Upper lobe of left lung (tissue), 6 donors: ENCODE results near the gene SPCS3. TPM values are rescaled to one million over a fixed set of nuclear protein-coding genes. Genes with fewer than 3 reads are reported as not detected.
A peak's percentile ranks its signal among the peaks of the same experiment; 100 is the strongest.
"Not testable (repeated sequence)": the region's sequence is repeated elsewhere in the genome, so short reads cannot be mapped to it uniquely, and the experiment has no call there.

Source experiments
- ATAC-seq, 2 donors: fragments of 200-7000 bp; cut with Tn5 transposase; one replicate each; pipeline ENCODE4 v1.9.1; 2022; ENCODE audit warnings: mild to moderate bottlenecking in 2 of 2, moderate library complexity in 2 of 2; ENCODE audit not compliant: low FRiP score in 2 of 2
- DNase-seq, 2 donors: peaks; one replicate each; pipeline ENCODE4 v3.0.0-alpha.2; 2019 to 2020
- H3K27ac ChIP-seq, 4 donors: fragments of 200-600 bp; sonication (generic); one replicate each; pipeline ENCODE4 v1.5.1; 2016 to 2019
- H3K27me3 ChIP-seq, 4 donors: fragments of 200-600 bp; sonication (generic); one replicate each; pipeline ENCODE4 v1.5.1; 2017 to 2019
- H3K36me3 ChIP-seq, 4 donors: fragments of 200-600 bp; sonication (generic); one replicate each; pipeline ENCODE4 v1.5.1; 2016 to 2019
- H3K4me1 ChIP-seq, 4 donors: fragments of 200-600 bp; sonication (generic); one replicate each; pipeline ENCODE4 v1.5.1; 2018 to 2019
- H3K4me3 ChIP-seq, 4 donors: fragments of 200-600 bp; sonication (generic); one replicate each; pipeline ENCODE4 v1.5.1; 2017 to 2019; ENCODE audit warnings: mild to moderate bottlenecking in 2 of 4, moderate library complexity in 1 of 4
- H3K9me3 ChIP-seq, 4 donors: fragments of 200-600 bp; sonication (generic); one replicate each; pipeline ENCODE4 v1.5.1; 2018 to 2019
- CTCF ChIP-seq, 6 experiments: fragments of 450-650 bp in 4 of 6; fragments of 200-600 bp in 2 of 6; sonication (generic) in 2 of 6; IDR thresholded peaks; one replicate each; pipeline ENCODE4 v1.5.1; 2016 to 2019; ENCODE audit warnings: antibody characterized with exemption in 6 of 6
- EP300 ChIP-seq, 4 donors: sonication (generic); formaldehyde crosslinking; IDR thresholded peaks; one replicate each; pipeline ENCODE4 v1.5.1; 2017; ENCODE audit warnings: antibody characterized with exemption in 4 of 4, control low read depth in 2 of 4
- POLR2A ChIP-seq, 4 donors: fragments of 450-650 bp; IDR thresholded peaks; one replicate each; pipeline ENCODE4 v1.5.1; 2016 to 2017; ENCODE audit warnings: antibody characterized with exemption in 4 of 4, mild to moderate bottlenecking in 2 of 4
- POLR2AphosphoS5 ChIP-seq, 2 donors: sonication (generic); formaldehyde crosslinking; IDR thresholded peaks; one replicate each; pipeline ENCODE4 v1.5.1; 2017; ENCODE audit warnings: antibody characterized with exemption in 2 of 2
- WGBS, 2 donors: methylation state at CpG; one replicate each; pipeline ENCODE4 v1.1.5; 2017 to 2018; 5-methylcytosine and 5-hydroxymethylcytosine counted together
- total RNA-seq, 6 donors: library from RNA; depleted of rRNA in 4 of 6; stranded (reverse); fragments of >200 nt in 4 of 6; gene quantifications; one replicate each; pipeline versions ENCODE4 v1.1.0 to v1.2.1, GENCODE V29; 2016 to 2021
- donor health status: DM: no; HTN: no; CAD: no; lungs with moderate emphysema.
- donor health status: DM: no; HTN: yes; CAD: no; lungs with severe emphysema.

The SPCS3 gene
- total RNA-seq, 6 donors from 2014 or later = 47.1 to 157 (median 90.3) TPM

- TF ChIP-seq CTCF (IDR thresholded peaks at IDR 0.05) = peak in 4 of 6 experiments; percentile 9 to 36 (median 23)
- TF ChIP-seq POLR2AphosphoS5 (IDR thresholded peaks at IDR 0.05) = no peak
- ATAC-seq = peak; percentile 61 to 75
- H3K36me3 ChIP-seq = no peaks in the 10 kb centered on the region
- H3K27me3 ChIP-seq = no peaks in the 10 kb centered on the region
- H3K4me3 ChIP-seq = no peak overlapping the region
- no peak overlapping the region for H3K27ac ChIP-seq
- no peak for DNase-seq
- H3K4me1 ChIP-seq = no peaks in the 10 kb centered on the region
- H3K9me3 ChIP-seq = peaks cover 3 to 20% (median 9%) of the 10 kb centered on the region in 4 donors
- WGBS, 2 donors = 43 to 48% methylated on average over 8 of the region's 8 CpGs
Measured at GRCh38 chr4:176340871-176341685, 21.3 kb downstream of the SPCS3 start.

- TF ChIP-seq CTCF (IDR thresholded peaks at IDR 0.05) = no peak
- no peak for TF ChIP-seq EP300 (IDR thresholded peaks at IDR 0.05)
- Histone ChIP-seq H3K4me3 (no peak overlapping the region), H3K4me1 (no peaks in the 10 kb centered on the region), H3K27ac (no peak overlapping the region), H3K27me3 (no peaks in the 10 kb centered on the region), H3K36me3 (no peaks in the 10 kb centered on the region), H3K9me3 (peaks cover 3 to 20% (median 9%) of the 10 kb centered on the region in 4 donors)
- 75 to 92% methylated on average over 5 to 7 of the region's 7 CpGs for WGBS, 2 donors
- DNase-seq (peak in 1 of 2 donors; percentile 18), ATAC-seq (peak in 1 of 2 donors; percentile 40)
Measured at GRCh38 chr4:176342384-176342783, 22.6 kb downstream of the SPCS3 start.

- H3K9me3 ChIP-seq = peaks cover 3 to 20% (median 9%) of the 10 kb centered on the region in 4 donors
- TF ChIP-seq POLR2A (IDR thresholded peaks at IDR 0.05) (no peak), CTCF (IDR thresholded peaks at IDR 0.05) (no peak), POLR2AphosphoS5 (IDR thresholded peaks at IDR 0.05) (no peak), EP300 (IDR thresholded peaks at IDR 0.05) (no peak)
- H3K4me1 ChIP-seq = no peaks in the 10 kb centered on the region
- H3K27ac ChIP-seq = no peak overlapping the region
- ATAC-seq (peak in 1 of 2 donors; percentile 26), DNase-seq (peak in 1 of 2 donors; percentile 6)
- H3K27me3 ChIP-seq = no peaks in the 10 kb centered on the region
- H3K4me3 ChIP-seq = no peak overlapping the region
- 100% methylated on average over 2 of the region's 2 CpGs; no CpG with 5 or more reads in 1 of the 2 donors for WGBS, 2 donors
- no peaks in the 10 kb centered on the region for H3K36me3 ChIP-seq
Measured at GRCh38 chr4:176343286-176343685, 23.5 kb downstream of the SPCS3 start.

GRCh38 chr4:176345346-176345745 is 25.6 kb downstream of the SPCS3 start:
- DNase-seq, H3K27ac ChIP-seq, H3K36me3 ChIP-seq, H3K27me3 ChIP-seq, H3K4me1 ChIP-seq, ATAC-seq: not testable (repeated sequence)
- 45 to 52% methylated on average over 7 of the region's 7 CpGs for WGBS, 2 donors
- peaks cover 3 to 20% (median 9%) of the 10 kb centered on the region in 4 donors for H3K9me3 ChIP-seq
- H3K4me3 ChIP-seq = peak overlapping the region in 2 of 4 donors; percentile 22 to 29

- H3K36me3 ChIP-seq, H3K4me1 ChIP-seq, ATAC-seq, H3K4me3 ChIP-seq, H3K27ac ChIP-seq, H3K27me3 ChIP-seq, DNase-seq: not testable (repeated sequence)
- peaks cover 3 to 20% (median 9%) of the 10 kb centered on the region in 4 donors for H3K9me3 ChIP-seq
- 48 to 65% methylated on average over 2 of the region's 2 CpGs for WGBS, 2 donors
Measured at GRCh38 chr4:176346836-176347235, 27.1 kb downstream of the SPCS3 start.

GRCh38 chr4:176350671-176351070 is 30.9 kb downstream of the SPCS3 start:
- Histone ChIP-seq H3K4me3 (no peak overlapping the region), H3K4me1 (no peaks in the 10 kb centered on the region), H3K9me3 (no peaks in the 10 kb centered on the region), H3K27me3 (no peaks in the 10 kb centered on the region), H3K36me3 (no peaks in the 10 kb centered on the region), H3K27ac (no peak overlapping the region)
- ATAC-seq (no peak), DNase-seq (peak in 1 of 2 donors; percentile 51)
- 90 to 91% methylated on average over 5 of the region's 5 CpGs for WGBS, 2 donors
- TF ChIP-seq POLR2AphosphoS5 (IDR thresholded peaks at IDR 0.05) (no peak), CTCF (IDR thresholded peaks at IDR 0.05) (no peak), EP300 (IDR thresholded peaks at IDR 0.05) (no peak), POLR2A (IDR thresholded peaks at IDR 0.05) (no peak)
